ENCODE data around the gene CHFR. TPM values are rescaled to one million over a fixed set of nuclear protein-coding genes. Genes with fewer than 3 reads are reported as not detected.

The CHFR gene
- total and polyA plus RNA-seq, 2 of the 4 experiments (the other 2 are of a cell fraction): 13.4 to 35.3 TPM

DNA sequence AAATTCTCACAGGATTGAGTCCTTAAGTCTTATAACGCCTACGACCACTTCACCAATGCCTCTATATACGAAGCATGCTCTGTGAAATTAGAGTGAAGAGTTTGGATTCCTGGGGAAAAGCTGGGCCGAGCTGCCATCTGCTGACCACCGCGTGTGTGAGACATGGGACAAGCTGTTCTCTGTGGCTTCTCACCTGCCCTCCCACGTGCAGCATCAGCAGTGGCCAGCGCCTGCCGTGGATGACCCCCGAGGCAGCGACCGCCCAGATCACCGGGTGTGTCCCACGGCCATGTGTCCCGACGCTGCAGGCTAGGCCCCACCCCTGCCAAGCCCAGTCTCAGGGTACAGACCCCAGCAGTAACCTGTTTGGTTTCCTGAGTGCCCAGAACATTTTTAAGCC is 37.1 kb downstream of the CHFR start:
- DNase-seq (no peak), ATAC-seq (ENCODE audit: low read depth) (no peak)
- H4K20me1 ChIP-seq (ENCODE audit: insufficient read depth, low read length): no peaks in the 10 kb centered on the region
- no peaks in the 10 kb centered on the region; the same call in 1 of the 2 replicates for H3K9me1 ChIP-seq (ENCODE audit: insufficient read depth, low read length)
- TF ChIP-seq FOS (IDR thresholded peaks at IDR 0.05; ENCODE audit: low read depth, low read length): no peak
- TF ChIP-seq, protein P1, sequence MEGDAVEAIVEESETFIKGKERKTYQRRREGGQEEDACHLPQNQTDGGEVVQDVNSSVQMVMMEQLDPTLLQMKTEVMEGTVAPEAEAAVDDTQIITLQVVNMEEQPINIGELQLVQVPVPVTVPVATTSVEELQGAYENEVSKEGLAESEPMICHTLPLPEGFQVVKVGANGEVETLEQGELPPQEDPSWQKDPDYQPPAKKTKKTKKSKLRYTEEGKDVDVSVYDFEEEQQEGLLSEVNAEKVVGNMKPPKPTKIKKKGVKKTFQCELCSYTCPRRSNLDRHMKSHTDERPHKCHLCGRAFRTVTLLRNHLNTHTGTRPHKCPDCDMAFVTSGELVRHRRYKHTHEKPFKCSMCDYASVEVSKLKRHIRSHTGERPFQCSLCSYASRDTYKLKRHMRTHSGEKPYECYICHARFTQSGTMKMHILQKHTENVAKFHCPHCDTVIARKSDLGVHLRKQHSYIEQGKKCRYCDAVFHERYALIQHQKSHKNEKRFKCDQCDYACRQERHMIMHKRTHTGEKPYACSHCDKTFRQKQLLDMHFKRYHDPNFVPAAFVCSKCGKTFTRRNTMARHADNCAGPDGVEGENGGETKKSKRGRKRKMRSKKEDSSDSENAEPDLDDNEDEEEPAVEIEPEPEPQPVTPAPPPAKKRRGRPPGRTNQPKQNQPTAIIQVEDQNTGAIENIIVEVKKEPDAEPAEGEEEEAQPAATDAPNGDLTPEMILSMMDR (conservative IDR thresholded peaks at IDR 0.05; ENCODE audit: low read depth, low read length): no peak
- no peak for TF ChIP-seq SMC3 (IDR thresholded peaks at IDR 0.05; ENCODE audit: low read depth, low read length)
- TF ChIP-seq MAZ (IDR thresholded peaks at IDR 0.05; ENCODE audit: borderline replicate concordance, low read depth, low read length): no peak
- TF ChIP-seq, protein P2, sequence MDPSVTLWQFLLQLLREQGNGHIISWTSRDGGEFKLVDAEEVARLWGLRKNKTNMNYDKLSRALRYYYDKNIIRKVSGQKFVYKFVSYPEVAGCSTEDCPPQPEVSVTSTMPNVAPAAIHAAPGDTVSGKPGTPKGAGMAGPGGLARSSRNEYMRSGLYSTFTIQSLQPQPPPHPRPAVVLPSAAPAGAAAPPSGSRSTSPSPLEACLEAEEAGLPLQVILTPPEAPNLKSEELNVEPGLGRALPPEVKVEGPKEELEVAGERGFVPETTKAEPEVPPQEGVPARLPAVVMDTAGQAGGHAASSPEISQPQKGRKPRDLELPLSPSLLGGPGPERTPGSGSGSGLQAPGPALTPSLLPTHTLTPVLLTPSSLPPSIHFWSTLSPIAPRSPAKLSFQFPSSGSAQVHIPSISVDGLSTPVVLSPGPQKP (IDR thresholded peaks at IDR 0.05; ENCODE audit: borderline replicate concordance, low read depth, low read length): no peak
- no peak for TF ChIP-seq BHLHE40 (IDR thresholded peaks at IDR 0.05; ENCODE audit: low read depth, low read length)
- no peak for TF ChIP-seq CEBPB (IDR thresholded peaks at IDR 0.05; ENCODE audit: low read depth, low read length)
- TF ChIP-seq, protein P3, sequence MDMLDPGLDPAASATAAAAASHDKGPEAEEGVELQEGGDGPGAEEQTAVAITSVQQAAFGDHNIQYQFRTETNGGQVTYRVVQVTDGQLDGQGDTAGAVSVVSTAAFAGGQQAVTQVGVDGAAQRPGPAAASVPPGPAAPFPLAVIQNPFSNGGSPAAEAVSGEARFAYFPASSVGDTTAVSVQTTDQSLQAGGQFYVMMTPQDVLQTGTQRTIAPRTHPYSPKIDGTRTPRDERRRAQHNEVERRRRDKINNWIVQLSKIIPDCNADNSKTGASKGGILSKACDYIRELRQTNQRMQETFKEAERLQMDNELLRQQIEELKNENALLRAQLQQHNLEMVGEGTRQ (IDR thresholded peaks at IDR 0.05; ENCODE audit: low read depth, low read length): no peak
- TF ChIP-seq RCOR1 (IDR thresholded peaks at IDR 0.05; ENCODE audit: insufficient replicate concordance, low read length): no peak
- H4K5ac ChIP-seq (ENCODE audit: low read depth, low read length): no peak overlapping the region
- dilution Hi-C loops (cut with HindIII; ENCODE audit: low sequenced_read_pairs, unreplicated experiment) (no loop called here), intact Hi-C loops (cut with micrococcal nuclease) (no loop called here), in situ Hi-C loops (cut with MboI; ENCODE audit: low sequenced_read_pairs) (no loop called here)
- H2AFZ ChIP-seq (replicated peaks; ENCODE audit: low read length, poor library complexity): no peak overlapping the region
- H3K4me2 ChIP-seq (ENCODE audit: low read depth, low read length): no peak overlapping the region
- no peak overlapping the region for H3K4me3 ChIP-seq (ENCODE audit: insufficient read depth, low read depth, low read length)
- H3K27me3 ChIP-seq (ENCODE audit: control insufficient read depth, insufficient read depth, low read length): no peaks in the 10 kb centered on the region
- H2AK5ac ChIP-seq (ENCODE audit: low read depth, low read length): no peak overlapping the region
- no peaks in the 10 kb centered on the region; a peak in 2 of 4 replicates for H3K79me1 ChIP-seq (ENCODE audit: low read depth in 1 of 2, low read length in 2 of 2)
- 98% methylated on average over 10 of the region's 16 CpGs; no CpG with 5 or more reads in 1 of the 2 experiments for WGBS, 2 experiments (ENCODE audit: extremely low coverage in 2 of 2, insufficient read length in 1 of 2)
- H3K9ac ChIP-seq (ENCODE audit: low read depth, low read length): no peak overlapping the region
- H3K4me1 ChIP-seq (ENCODE audit: control insufficient read depth, insufficient read depth, low read length): no peaks in the 10 kb centered on the region
- ChIA-PET CTCF (no interaction called here), POLR2A (ENCODE audit: unreplicated experiment) (no interaction called here)
- H2AK9ac ChIP-seq (replicated peaks; ENCODE audit: low read depth, low read length, poor library complexity): no peak overlapping the region
- H3K4ac ChIP-seq (ENCODE audit: low read depth, low read length): no peak overlapping the region
- H3K36me3 ChIP-seq (ENCODE audit: control insufficient read depth, insufficient read depth, low read length): peaks cover 71% of the 10 kb centered on the region
- H4K8ac ChIP-seq (ENCODE audit: low read depth in 2 of 2, low read length in 2 of 2): no peak overlapping the region
- no peak overlapping the region for H3K18ac ChIP-seq (ENCODE audit: low read depth, low read length)
- no peaks in the 10 kb centered on the region for H3K9me3 ChIP-seq (ENCODE audit: control insufficient read depth, insufficient read depth, low read length)
- no peak overlapping the region for H2BK5ac ChIP-seq (ENCODE audit: low read depth, low read length, poor library complexity, severe bottlenecking)
- H2BK20ac ChIP-seq (ENCODE audit: low read depth, low read length): no peak overlapping the region
- no TSS peak for BruUV-seq (replicated peaks)
- no peak overlapping the region for H4K91ac ChIP-seq (ENCODE audit: insufficient read depth, low read depth, low read length)
- H3K27ac ChIP-seq (ENCODE audit: insufficient read depth, low read length): no peak overlapping the region
- no peak overlapping the region for H3K56ac ChIP-seq (ENCODE audit: extremely low read depth, insufficient read depth, low read length)
- H2BK15ac ChIP-seq (ENCODE audit: low read depth, low read length): no peak overlapping the region
- no peak overlapping the region for H3K14ac ChIP-seq (replicated peaks; ENCODE audit: low read depth, low read length)
- no peak overlapping the region for H2BK120ac ChIP-seq (ENCODE audit: low read depth, low read length)
- H3K23ac ChIP-seq (ENCODE audit: low read depth, low read length): no peak overlapping the region
